Activated CD8-positive, alpha-beta memory T cell treated with anti-CD3 and anti-CD28 coated beads, Interleukin-2, amount 10 ng/mL, durations not matched to agents 7 days and 5 days (primary cell): ENCODE data around the gene CCDC106. TPM values are rescaled to one million over a fixed set of nuclear protein-coding genes. Genes with fewer than 3 reads are reported as not detected.

Experiments
- ATAC-seq: fragments of 150-1000 bp; cut with Tn5 transposase; one replicate; pipeline ENCODE4 v1.10.0; 2021; ENCODE audit warnings: moderate library complexity
- CTCF ChIA-PET: fragments of 350-600 bp; sonication (Branson Sonifier 250); formaldehyde crosslinking; loops from one replicate; lab custom pipeline; 2021; ENCODE audit warnings: antibody characterized with exemption; lab: Charles Lee
- DNase-seq: peaks from one replicate; pipeline ENCODE4 v3.0.0-alpha.2; 2020
- H3K27ac Mint-ChIP-seq: one replicate; pipeline ENCODE4 v1.8.0; 2021; ENCODE audit warnings: mild to moderate bottlenecking, mixed read lengths
- H3K27me3 Mint-ChIP-seq: one replicate; pipeline ENCODE4 v1.8.0; 2021; ENCODE audit warnings: mixed read lengths
- H3K36me3 Mint-ChIP-seq: one replicate; pipeline ENCODE4 v1.8.0; 2021; ENCODE audit warnings: mild to moderate bottlenecking, mixed read lengths
- H3K4me1 Mint-ChIP-seq: one replicate; pipeline ENCODE4 v1.8.0; 2021; ENCODE audit warnings: mixed read lengths
- H3K4me3 Mint-ChIP-seq: one replicate; pipeline ENCODE4 v1.8.0; 2021; ENCODE audit warnings: mild to moderate bottlenecking, moderate library complexity, mixed read lengths
- H3K9me3 Mint-ChIP-seq: one replicate; pipeline ENCODE4 v1.8.0; 2022; ENCODE audit warnings: low read depth, mixed read lengths
- total RNA-seq, 2 experiments: library from RNA; stranded (reverse); gene quantifications; one replicate each; pipeline ENCODE4 v1.2.3, GENCODE V29; 2021

The CCDC106 gene
- total RNA-seq, 2 experiments from 2014 or later, result 5.9 TPM

DNA sequence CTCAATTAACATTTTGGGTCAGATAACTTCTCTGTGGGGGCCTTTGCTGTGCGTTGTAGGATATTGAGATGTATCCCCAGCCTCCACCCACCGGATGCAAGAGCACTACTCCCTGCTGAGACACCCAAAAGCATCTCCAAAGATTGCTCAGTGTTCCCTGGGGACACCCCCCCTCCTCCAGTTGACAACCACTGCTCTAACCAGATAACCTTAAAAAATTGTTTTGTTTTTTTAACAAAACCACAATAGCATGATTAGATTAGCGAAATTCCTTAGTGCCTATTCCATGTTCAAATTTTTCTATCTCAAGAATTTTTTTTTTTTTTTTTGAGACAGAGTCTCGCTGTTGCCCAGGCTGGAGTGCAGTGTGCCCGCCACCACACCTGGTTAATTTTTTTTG, 24.4 kb downstream of the CCDC106 start:
- no peaks in the 10 kb centered on the region for H3K9me3 Mint-ChIP-seq
- H3K27ac Mint-ChIP-seq, result peak overlapping the region; percentile 57
- peaks cover 37% of the 10 kb centered on the region for H3K36me3 Mint-ChIP-seq
- peaks cover 44% of the 10 kb centered on the region for H3K4me1 Mint-ChIP-seq
- CTCF ChIA-PET, result interaction anchor here (1.1 to 2.0 kb wide), 4 partner anchors 18 to 532 kb away, joined by 3 to 13 read pairs (median 8); partner anchors contain the start of gene U2AF2
- ATAC-seq (no peak), DNase-seq (no peak)
- H3K27me3 Mint-ChIP-seq, result no peaks in the 10 kb centered on the region
- no peak overlapping the region for H3K4me3 Mint-ChIP-seq

DNA sequence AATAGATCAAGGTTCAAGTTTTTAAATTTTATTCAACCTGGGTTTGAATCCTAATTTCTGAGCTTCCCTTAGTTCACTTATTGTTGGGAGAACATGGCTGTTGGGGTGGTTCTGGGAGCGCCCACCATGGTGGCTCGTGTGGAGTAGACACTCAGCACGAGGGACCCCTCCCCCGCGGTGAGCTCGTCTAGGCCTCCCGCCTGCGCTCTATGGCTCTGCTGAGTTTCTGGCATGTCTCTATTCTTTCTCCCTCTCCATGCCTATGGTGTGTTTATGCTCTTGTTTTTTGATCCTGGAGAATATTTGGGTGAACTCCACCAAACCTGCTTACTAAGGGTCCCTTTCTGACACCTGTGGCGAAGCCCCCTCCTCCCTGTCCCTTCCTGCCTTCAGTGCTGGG, 25.5 kb downstream of the CCDC106 start:
- Mint-ChIP-seq H3K4me3 (no peak overlapping the region), H3K9me3 (no peaks in the 10 kb centered on the region), H3K4me1 (peaks cover 53% of the 10 kb centered on the region), H3K27me3 (no peaks in the 10 kb centered on the region), H3K36me3 (peaks cover 33% of the 10 kb centered on the region), H3K27ac (peak overlapping the region; percentile 48)
- CTCF ChIA-PET, result interaction anchor here (1.0 to 2.0 kb wide), 5 partner anchors 17 to 533 kb away, joined by 3 to 6 read pairs (median 4); partner anchors contain the start of gene U2AF2
- DNase-seq (no peak), ATAC-seq (no peak)

DNA sequence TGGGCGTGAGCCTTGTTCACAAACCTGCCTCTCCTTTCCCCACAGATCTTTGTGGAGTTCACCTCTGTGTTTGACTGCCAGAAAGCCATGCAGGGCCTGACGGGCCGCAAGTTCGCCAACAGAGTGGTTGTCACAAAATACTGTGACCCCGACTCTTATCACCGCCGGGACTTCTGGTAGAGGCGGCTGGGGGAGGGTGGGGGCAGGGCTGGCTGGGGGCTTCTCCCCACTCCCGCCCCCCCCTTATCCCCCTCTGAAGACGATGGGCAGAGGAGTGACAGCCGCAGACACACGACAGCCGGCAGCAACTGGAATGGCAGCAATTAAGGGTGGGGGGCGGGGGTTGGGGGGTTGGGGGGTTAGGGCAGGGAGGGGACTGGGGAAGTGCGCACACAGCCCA, 25.9 kb downstream of the CCDC106 start:
- Mint-ChIP-seq H3K36me3 (peaks cover 36% of the 10 kb centered on the region), H3K4me3 (no peak overlapping the region), H3K9me3 (no peaks in the 10 kb centered on the region), H3K27me3 (no peaks in the 10 kb centered on the region), H3K4me1 (peaks cover 58% of the 10 kb centered on the region), H3K27ac (peak overlapping the region; percentile 48)
- CTCF ChIA-PET, result interaction anchor here (1.0 to 2.0 kb wide), 4 partner anchors 17 to 42 kb away, joined by 3 to 6 read pairs (median 4); partner anchors contain the start of gene U2AF2
- no peak for DNase-seq
- no peak for ATAC-seq

DNA sequence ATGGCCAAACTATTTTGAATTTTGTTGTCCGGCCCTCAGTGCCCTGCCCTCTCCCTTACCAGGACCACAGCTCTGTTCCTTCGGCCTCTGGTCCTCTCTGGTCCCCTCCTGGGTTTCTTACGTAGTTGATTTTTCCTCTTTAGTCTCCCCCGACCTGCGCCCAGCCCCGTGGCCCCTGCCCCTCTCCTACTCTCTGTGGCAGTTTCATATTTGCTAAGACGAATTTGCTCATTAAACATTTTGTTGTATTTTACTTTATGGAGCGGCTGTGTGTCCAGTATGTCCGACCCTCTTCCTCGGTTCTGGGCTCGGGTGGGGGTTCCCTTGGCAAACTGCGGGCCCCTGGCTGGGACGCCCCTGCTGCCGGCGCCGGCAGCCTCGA, 26.4 kb downstream of the CCDC106 start:
- Mint-ChIP-seq H3K36me3 (peaks cover 37% of the 10 kb centered on the region), H3K4me1 (peaks cover 63% of the 10 kb centered on the region), H3K27ac (peak overlapping the region; percentile 76), H3K4me3 (peak overlapping the region; percentile 42), H3K9me3 (no peaks in the 10 kb centered on the region), H3K27me3 (no peaks in the 10 kb centered on the region)
- no peak for ATAC-seq
- CTCF ChIA-PET, result interaction anchor here (0.7 to 2.0 kb wide), 2 partner anchors 21 to 43 kb away, joined by 4 to 6 read pairs; no protein-coding TSS in a partner anchor
- no peak for DNase-seq

DNA sequence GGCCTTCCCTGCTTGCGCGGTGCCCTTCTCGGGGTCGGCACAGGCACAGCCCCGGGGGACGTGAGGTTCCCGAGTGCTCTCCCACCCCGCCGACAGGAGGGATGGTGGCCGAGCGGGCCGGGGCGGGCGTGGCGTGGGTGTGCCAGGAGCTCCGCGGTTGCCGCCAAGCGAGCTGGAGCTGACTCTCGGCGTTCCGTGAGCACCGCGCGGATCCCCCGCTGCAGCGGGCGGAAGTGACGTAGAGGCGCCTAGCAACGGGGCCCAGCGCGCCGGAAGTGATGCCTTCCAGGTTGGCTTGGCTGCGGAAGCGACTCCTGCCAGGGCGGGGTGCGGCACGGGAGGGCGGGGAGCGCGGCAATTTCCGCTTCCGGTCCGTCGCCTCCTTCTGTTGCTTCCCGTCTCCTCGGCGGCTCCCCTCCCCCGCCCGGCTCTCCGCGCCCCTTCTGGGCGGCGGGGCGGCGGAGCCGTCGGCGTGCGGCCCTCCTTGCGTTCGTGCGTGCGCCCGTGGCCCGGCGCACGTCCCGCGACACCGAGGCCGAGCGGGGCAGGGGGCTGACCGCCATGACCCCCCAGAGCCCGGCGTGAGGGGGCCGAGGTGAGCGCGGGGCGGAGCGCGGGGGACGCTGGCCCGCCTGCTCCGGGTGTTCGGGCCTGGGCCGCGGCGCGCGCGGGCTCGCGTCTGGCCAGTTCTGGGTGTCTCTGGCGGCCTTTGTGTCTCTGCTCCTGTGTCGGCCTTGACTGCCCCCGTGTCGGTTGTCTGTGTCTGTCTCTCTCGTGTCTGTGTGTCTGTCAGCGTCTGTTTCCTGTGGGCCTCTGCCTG, 27.0 kb downstream of the CCDC106 start, which contains the start of gene EPN1:
TSS of gene EPN1 (plus strand) at position 386 of the 820 bp plus-strand sequence. CDS start 3,402 bp downstream, outside the sequence.
- peak within 1 kb of the TSS; percentile 95 for H3K4me3 Mint-ChIP-seq
- no peaks in the 10 kb centered on the region for H3K27me3 Mint-ChIP-seq
- CTCF ChIA-PET, result interaction anchor here (0.7 to 2.0 kb wide), 2 partner anchors 22 to 43 kb away, joined by 4 to 6 read pairs; no protein-coding TSS in a partner anchor
- ATAC-seq, result peak; percentile 94
- no peaks in the 10 kb centered on the region for H3K9me3 Mint-ChIP-seq
- peak; percentile 99 for DNase-seq
- H3K36me3 Mint-ChIP-seq, result peaks cover 34% of the 10 kb centered on the region
- peaks cover 67% of the 10 kb centered on the region for H3K4me1 Mint-ChIP-seq
- peak within 1 kb of the TSS; percentile 90 for H3K27ac Mint-ChIP-seq

DNA sequence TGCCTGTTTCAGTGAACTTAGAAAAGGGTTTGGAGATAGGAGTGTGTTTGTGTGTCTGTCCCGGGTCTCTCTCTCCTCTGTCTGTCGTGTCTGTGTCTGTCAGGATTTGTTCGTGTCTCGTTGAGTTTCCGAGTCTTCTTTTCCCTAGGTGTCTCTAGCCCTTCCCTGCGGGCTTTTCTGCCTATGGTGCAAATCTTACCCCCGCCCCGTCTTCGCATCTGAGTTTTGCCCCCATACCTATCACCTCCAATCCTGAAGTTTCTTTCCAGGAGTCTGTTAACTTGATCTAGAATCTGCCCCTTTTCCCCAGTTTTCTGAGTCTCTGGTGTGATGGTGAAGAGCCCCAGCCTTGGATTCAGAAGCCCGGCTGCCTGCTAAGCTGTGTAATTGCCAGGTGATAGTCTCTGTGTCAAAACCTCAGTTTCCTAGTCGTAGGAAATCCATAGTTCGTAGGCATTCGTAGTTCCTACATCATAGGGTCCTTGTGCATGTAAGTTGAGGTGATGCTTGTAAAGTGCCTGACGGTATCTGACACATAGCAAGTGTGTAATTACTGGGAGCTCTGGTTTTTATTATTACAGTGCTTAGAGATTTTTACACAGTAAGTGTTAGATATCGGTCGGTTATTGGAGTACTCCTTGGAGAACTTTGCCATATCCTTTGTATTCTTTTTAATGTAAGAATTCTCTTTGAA, 27.8 kb downstream of the CCDC106 start:
- Mint-ChIP-seq H3K27ac (peak overlapping the region; percentile 90), H3K36me3 (peaks cover 31% of the 10 kb centered on the region), H3K4me3 (peak overlapping the region; percentile 95), H3K27me3 (no peaks in the 10 kb centered on the region), H3K4me1 (peaks cover 60% of the 10 kb centered on the region), H3K9me3 (no peaks in the 10 kb centered on the region)
- ATAC-seq, result no peak
- DNase-seq, result no peak
- CTCF ChIA-PET, result interaction anchor here (0.9 to 1.3 kb wide), 3 partner anchors 19 to 27 kb away, joined by 5 to 6 read pairs (median 5); partner anchors contain the start of gene U2AF2

DNA sequence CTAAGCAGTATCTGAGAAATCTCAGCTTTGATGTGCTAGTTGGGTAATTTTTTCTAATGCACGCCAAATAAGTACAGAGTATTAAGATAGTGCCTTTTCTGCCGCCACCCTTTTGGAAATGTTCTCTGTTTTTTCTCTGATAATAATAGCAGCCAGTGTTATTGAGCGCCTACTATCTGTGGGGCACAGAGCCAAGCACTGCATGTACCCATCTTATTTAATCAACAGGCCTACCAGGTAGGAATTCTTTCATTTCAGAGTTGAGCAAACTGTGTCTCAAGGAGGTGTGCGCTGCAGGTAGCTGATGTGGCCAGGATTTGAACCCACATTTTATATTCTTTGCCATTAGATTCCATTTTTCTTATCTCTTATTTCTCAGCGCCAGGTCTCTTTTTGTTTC, 28.4 kb downstream of the CCDC106 start:
- H3K27ac Mint-ChIP-seq, result peak overlapping the region; percentile 44
- CTCF ChIA-PET, result interaction anchor here (0.9 to 1.3 kb wide), 3 partner anchors 20 to 27 kb away, joined by 5 to 6 read pairs (median 5); partner anchors contain the start of gene U2AF2
- H3K36me3 Mint-ChIP-seq, result peaks cover 28% of the 10 kb centered on the region
- H3K27me3 Mint-ChIP-seq, result no peaks in the 10 kb centered on the region
- H3K4me1 Mint-ChIP-seq, result peaks cover 56% of the 10 kb centered on the region
- no peaks in the 10 kb centered on the region for H3K9me3 Mint-ChIP-seq
- H3K4me3 Mint-ChIP-seq, result peak overlapping the region; percentile 95
- ATAC-seq (no peak), DNase-seq (no peak)

DNA sequence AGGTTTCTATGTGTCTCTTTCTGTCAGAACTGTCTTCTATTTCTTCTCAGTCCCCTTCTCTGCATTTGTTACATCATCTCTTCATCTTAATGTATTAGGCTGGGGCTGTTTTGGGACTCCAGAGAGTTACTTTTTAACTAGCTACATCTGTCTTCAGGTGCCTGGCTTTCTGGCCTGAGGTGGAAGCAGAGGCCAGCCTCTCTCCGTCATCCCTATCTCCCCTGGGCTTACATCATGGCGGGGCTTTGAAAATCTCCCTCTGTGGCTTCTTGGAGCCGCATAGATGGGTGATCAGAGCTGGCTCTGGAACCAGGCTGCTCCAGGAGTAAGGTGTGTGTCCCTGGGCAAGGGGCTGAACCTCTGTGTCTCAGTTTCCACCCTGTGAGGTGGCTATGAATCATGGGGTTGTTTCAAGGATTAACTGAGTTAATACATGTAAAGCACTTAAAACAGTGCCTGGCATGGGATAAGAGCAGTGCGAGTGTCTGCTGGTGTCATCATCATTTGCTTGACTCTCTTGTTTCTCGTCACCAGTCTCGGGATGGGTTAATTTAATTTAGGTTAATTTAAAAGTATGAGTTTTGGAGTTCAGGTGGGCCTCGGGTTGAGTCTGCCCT, 29.0 kb downstream of the CCDC106 start:
- Mint-ChIP-seq H3K36me3 (peaks cover 27% of the 10 kb centered on the region), H3K4me3 (peak overlapping the region; percentile 95), H3K27ac (peak overlapping the region; percentile 44), H3K4me1 (peaks cover 56% of the 10 kb centered on the region), H3K9me3 (no peaks in the 10 kb centered on the region), H3K27me3 (no peaks in the 10 kb centered on the region)
- CTCF ChIA-PET, result interaction anchor here (1.2 to 1.3 kb wide), 2 partner anchors 22 to 26 kb away, joined by 5 to 6 read pairs; partner anchors contain the start of gene U2AF2
- no peak for DNase-seq
- ATAC-seq, result no peak

DNA sequence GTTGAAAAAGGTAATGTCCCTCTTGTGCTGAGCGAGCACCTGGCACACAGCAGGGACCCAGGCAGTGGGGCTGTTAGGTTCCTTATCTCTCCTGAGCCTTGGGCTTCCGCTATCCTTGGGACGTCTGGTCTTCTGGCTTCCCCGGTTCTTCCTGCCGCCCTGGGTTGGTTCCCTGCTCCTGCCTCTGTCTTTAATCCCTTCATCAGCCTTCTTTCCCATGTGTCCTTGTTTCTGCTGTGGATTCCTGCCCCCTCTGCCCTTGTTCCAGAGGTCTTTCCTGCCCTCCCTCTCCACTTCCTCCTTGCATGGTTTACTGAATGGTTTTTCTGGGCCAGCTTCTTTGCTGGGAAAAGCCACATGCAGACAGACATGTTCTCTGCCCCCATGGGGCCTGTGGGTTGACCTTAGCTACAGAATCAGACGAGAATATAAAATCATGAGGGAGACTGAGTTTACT, 29.6 kb downstream of the CCDC106 start:
- CTCF ChIA-PET, result no interaction called here
- Mint-ChIP-seq H3K9me3 (no peaks in the 10 kb centered on the region), H3K4me1 (peaks cover 52% of the 10 kb centered on the region), H3K27ac (peak overlapping the region; percentile 2), H3K27me3 (no peaks in the 10 kb centered on the region), H3K4me3 (no peak overlapping the region), H3K36me3 (peaks cover 26% of the 10 kb centered on the region)
- DNase-seq (no peak), ATAC-seq (no peak)

DNA sequence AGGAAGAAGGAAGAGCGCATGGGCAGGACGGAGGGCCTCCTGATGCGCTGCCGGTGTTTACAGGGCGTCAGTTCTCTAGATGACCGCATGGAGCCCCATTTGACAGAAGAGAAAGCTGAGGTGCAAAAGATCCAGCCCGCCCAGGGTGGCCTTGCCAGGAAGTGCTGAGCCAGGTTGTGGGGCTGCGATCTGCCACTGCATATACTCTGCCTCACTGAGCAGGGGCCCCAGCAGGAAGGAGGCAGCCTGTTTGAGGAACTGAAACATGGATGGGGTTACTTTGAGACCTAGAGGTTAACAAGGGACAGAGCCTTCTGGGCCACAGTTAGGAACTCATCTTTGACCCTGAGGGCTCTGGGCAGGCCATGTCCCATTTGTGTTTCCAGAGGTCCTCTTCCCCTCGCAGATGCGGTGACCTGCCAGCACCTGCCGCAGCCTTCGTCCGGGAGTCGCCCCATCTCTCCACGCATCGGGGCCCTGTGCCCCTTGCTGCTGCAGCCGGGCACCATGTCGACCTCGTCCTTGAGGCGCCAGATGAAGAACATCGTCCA, 30.2 kb downstream of the CCDC106 start:
- Mint-ChIP-seq H3K9me3 (no peaks in the 10 kb centered on the region), H3K36me3 (peaks cover 26% of the 10 kb centered on the region), H3K4me3 (no peak overlapping the region), H3K27me3 (no peaks in the 10 kb centered on the region), H3K27ac (peak overlapping the region; percentile 2), H3K4me1 (peaks cover 52% of the 10 kb centered on the region)
- no peak for DNase-seq
- ATAC-seq, result no peak
- CTCF ChIA-PET, result no interaction called here

DNA sequence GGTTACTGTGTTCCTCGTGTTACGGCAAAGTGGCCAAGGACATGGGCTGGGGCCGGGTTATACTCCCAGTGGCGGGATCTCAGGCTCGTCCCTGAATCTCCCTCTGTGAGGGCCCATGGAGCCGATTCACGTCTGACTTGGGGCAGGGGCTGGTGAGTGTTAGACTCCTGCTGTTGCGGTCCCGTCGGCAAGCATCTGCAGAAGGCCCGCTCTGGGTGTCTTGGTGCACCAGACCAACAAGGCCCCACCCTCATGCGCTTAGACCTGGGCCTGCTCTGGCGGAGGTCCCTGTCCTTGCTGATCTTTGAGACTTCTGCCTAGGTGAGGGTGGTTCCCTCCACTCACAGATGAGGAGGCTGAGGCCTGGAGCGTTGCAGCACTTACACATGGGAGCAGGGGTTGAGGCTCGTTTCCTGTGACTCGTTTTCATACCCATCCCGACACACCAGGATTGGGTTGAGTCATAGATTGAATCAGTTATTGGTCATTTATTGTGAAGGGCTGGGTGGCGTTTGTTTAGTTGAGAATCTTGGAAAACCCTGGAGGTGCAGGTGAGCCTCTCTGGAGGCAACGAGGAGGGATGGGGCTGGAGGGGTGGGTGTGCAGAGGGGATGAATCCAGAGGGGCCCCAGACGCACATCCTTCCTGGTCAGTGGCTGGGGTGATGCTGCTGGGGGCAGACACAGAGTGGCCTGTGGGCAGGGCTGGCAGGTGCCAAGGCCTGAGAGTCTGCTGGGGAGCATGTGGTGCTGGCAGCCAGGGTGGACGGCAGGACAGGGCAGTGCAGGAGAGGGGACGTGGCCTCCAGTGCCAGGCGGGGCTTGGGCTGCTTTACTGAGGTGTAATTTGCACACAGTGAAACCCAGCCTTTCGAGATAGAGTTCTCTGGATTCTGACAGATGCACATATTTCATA, 31.6 kb downstream of the CCDC106 start:
- Mint-ChIP-seq H3K9me3 (no peaks in the 10 kb centered on the region), H3K36me3 (peaks cover 20% of the 10 kb centered on the region), H3K4me1 (peaks cover 43% of the 10 kb centered on the region), H3K27ac (peak overlapping the region; percentile 34), H3K4me3 (no peak overlapping the region), H3K27me3 (no peaks in the 10 kb centered on the region)
- CTCF ChIA-PET, result no interaction called here
- ATAC-seq (no peak), DNase-seq (no peak)
